Endothelial cell of umbilical vein (primary cell): ENCODE data around the gene PLA2G12B. TPM values are rescaled to one million over a fixed set of nuclear protein-coding genes. Genes with fewer than 3 reads are reported as not detected.
"Not testable (repeated sequence)": the region's sequence is repeated elsewhere in the genome, so short reads cannot be mapped to it uniquely, and the experiment has no call there.

ENCODE experiments used
- BruUV-seq: library from RNA; stranded (reverse); fragments of 400-500 nt; replicated peaks from 2 replicates; lab custom pipeline; 2021; lab: Mats Ljungman, UMichigan
- CTCF ChIA-PET: fragments of 300-600, 350-600 bp; sonication (Branson Sonifier 250); formaldehyde crosslinking; loops from one replicate; lab custom pipeline; 2021; ENCODE audit warnings: antibody characterized with exemption, inconsistent platforms; lab: Charles Lee
- POLR2A ChIA-PET: fragments of 300-600, 350-600 bp; sonication (Branson Sonifier 250); formaldehyde crosslinking; loops from one replicate; lab custom pipeline; 2021; ENCODE audit warnings: antibody characterized with exemption, inconsistent platforms; lab: Charles Lee
- DNase-seq: peaks from one replicate; pipeline ENCODE4 v3.0.0-alpha.2; 2011; ENCODE audit warnings: low read depth, low spot score
- FAIRE-seq: peaks from 2 replicates; lab custom pipeline; 2011; peaks lifted over from hg19 to GRCh38; lab: Jason Lieb, UNC
- H2AFZ ChIP-seq: 2 replicates; pipeline ENCODE4 v1.6.0; 2012; ENCODE audit warnings: low read depth, low read length, control low read depth, inconsistent platforms
- H3K27ac ChIP-seq: 2 replicates; pipeline ENCODE4 v1.5.1; 2011; ENCODE audit warnings: low read depth, mild to moderate bottlenecking, control low read depth, low read length, moderate library complexity; ENCODE audit not compliant: insufficient read depth
- H3K27me3 ChIP-seq, 2 experiments: 2 replicates each; pipeline versions ENCODE4 v1.6.0 to v1.6.1; 2011; ENCODE audit warnings: low read length in 2 of 2, mixed read lengths in 1 of 2; ENCODE audit not compliant: control insufficient read depth in 2 of 2, insufficient read depth in 2 of 2
- H3K36me3 ChIP-seq, 2 experiments: 2 replicates in 1 of 2; 3 replicates in 1 of 2; pipeline ENCODE4 v1.5.1; 2011; ENCODE audit warnings: low read length in 2 of 2, mild to moderate bottlenecking in 1 of 2, moderate library complexity in 1 of 2; ENCODE audit not compliant: control insufficient read depth in 2 of 2, insufficient read depth in 2 of 2; ENCODE audit errors: extremely low read depth in 1 of 2
- H3K4me1 ChIP-seq: 3 replicates; pipeline ENCODE4 v1.5.1; 2011; ENCODE audit warnings: mild to moderate bottlenecking, low read length; ENCODE audit not compliant: control insufficient read depth, insufficient read depth; ENCODE audit errors: extremely low read depth
- H3K4me2 ChIP-seq: 2 replicates; pipeline ENCODE4 v1.6.1; 2011; ENCODE audit warnings: low read length, control low read depth, mixed read lengths; ENCODE audit not compliant: insufficient read depth
- H3K4me3 ChIP-seq, 3 experiments: fragments of 200-600 bp in 1 of 3; sonication (generic), shearing (Covaris generic) in 1 of 3; replicated peaks in 1 of 3; 2 replicates each; pipeline ENCODE4 v1.5.1; 2011 to 2016; ENCODE audit warnings: control low read depth in 3 of 3, low read length in 3 of 3, mild to moderate bottlenecking in 2 of 3, inconsistent platforms in 1 of 3, low read depth in 1 of 3, moderate library complexity in 1 of 3; ENCODE audit not compliant: insufficient read depth in 1 of 3
- H3K79me2 ChIP-seq: 2 replicates; pipeline ENCODE4 v1.6.0; 2012; ENCODE audit warnings: low read length, inconsistent platforms; ENCODE audit not compliant: control insufficient read depth, insufficient read depth
- H3K9ac ChIP-seq: replicated peaks from 2 replicates; pipeline ENCODE3; 2011; ENCODE audit warnings: low read length, control low read depth; ENCODE audit not compliant: insufficient read depth; ENCODE audit errors: extremely low read depth
- H3K9me1 ChIP-seq: replicated peaks from 3 replicates; pipeline ENCODE4 v1.6.0; 2011; ENCODE audit warnings: mild to moderate bottlenecking, low read length; ENCODE audit not compliant: control insufficient read depth, insufficient read depth; ENCODE audit errors: extremely low read depth
- H3K9me3 ChIP-seq: replicated peaks from 2 replicates; pipeline ENCODE4 v1.5.1; 2012; ENCODE audit warnings: low read length, inconsistent platforms; ENCODE audit not compliant: control insufficient read depth, insufficient read depth
- H4K20me1 ChIP-seq: replicated peaks from 2 replicates; pipeline ENCODE3; 2011; ENCODE audit warnings: mild to moderate bottlenecking, low read length; ENCODE audit not compliant: control insufficient read depth, insufficient read depth; ENCODE audit errors: extremely low read depth
- CTCF ChIP-seq, 2 donors: IDR thresholded peaks; 1 replicate in 1 of 2; 2 replicates in 1 of 2; pipeline ENCODE4 v1.5.1; 2011; ENCODE audit warnings: low read length in 2 of 2, mild to moderate bottlenecking in 2 of 2, moderate library complexity in 2 of 2, control low read depth in 1 of 2, inconsistent platforms in 1 of 2, low read depth in 1 of 2; ENCODE audit not compliant: insufficient read depth in 1 of 2; ENCODE audit errors: extremely low read depth in 1 of 2
- EZH2 ChIP-seq: IDR thresholded peaks from 2 replicates; pipeline ENCODE4 v1.6.1; 2012; ENCODE audit warnings: borderline replicate concordance, low read depth, mild to moderate bottlenecking, moderate library complexity, low read length, inconsistent platforms; ENCODE audit not compliant: severe bottlenecking
- FOS ChIP-seq: IDR thresholded peaks from 2 replicates; pipeline ENCODE4 v1.6.1; 2011; ENCODE audit warnings: mild to moderate bottlenecking, low read length, moderate library complexity, borderline replicate concordance; ENCODE audit not compliant: insufficient read depth
- GATA2 ChIP-seq: IDR thresholded peaks from 2 replicates; pipeline ENCODE4 v1.7.0; 2011; ENCODE audit warnings: low read depth, mild to moderate bottlenecking, moderate library complexity, mixed read lengths, low read length; ENCODE audit not compliant: insufficient read length, insufficient read depth
- JUN ChIP-seq: IDR thresholded peaks from 2 replicates; pipeline ENCODE4 v1.6.1; 2011; ENCODE audit warnings: borderline replicate concordance, low read depth; ENCODE audit not compliant: insufficient read length, insufficient read depth
- MYC ChIP-seq: IDR thresholded peaks from one replicate; pipeline ENCODE4 v1.6.1; 2011; ENCODE audit warnings: mild to moderate bottlenecking, low read depth, low read length
- POLR2A ChIP-seq: IDR thresholded peaks from 2 replicates; pipeline ENCODE4 v1.6.1; 2012; ENCODE audit warnings: low read depth, mild to moderate bottlenecking, control low read depth, low read length
- POLR2AphosphoS5 ChIP-seq: IDR thresholded peaks from 2 replicates; pipeline ENCODE4 v1.6.1; 2012; ENCODE audit warnings: low read depth, mild to moderate bottlenecking, control low read depth, low read length, moderate library complexity; ENCODE audit not compliant: insufficient read depth
- dilution Hi-C: fragments of 300-500 bp; cut with MboI; formaldehyde crosslinking; loops from one replicate; pipeline ENCODE4 v1.15.0; 2019; ENCODE audit warnings: low sequenced_read_pairs; ENCODE audit not compliant: extremely low pct_ligation_motif_present
- intact Hi-C: fragments of 100-400 bp; cut with micrococcal nuclease; formaldehyde crosslinking; loops from one replicate; pipeline ENCODE4 v1.10.0; 2022
- polyA plus RNA-seq, 4 experiments: library from polyadenylated mRNA; depleted of rRNA in 3 of 4; stranded (reverse) in 3 of 4; unstranded in 1 of 4; fragments of >200 nt; gene quantifications; 2 replicates each; pipeline versions ENCODE4 v1.2.1 to v1.2.3, GENCODE V29; 2011 to 2012; ENCODE audit warnings: missing spikeins in 1 of 4
- total RNA-seq: library from RNA; stranded (reverse); gene quantifications from 2 replicates; pipeline ENCODE4 v1.2.3, GENCODE V29; 2021
- TF ChIP-seq, protein P1 (sequence below): IDR thresholded peaks from 2 replicates; pipeline ENCODE4 v1.6.1; 2011; ENCODE audit not compliant: insufficient read depth, insufficient read length

PLA2G12B gene
- total and polyA plus RNA-seq, 2 donors (not counting 3 experiments of a cell fraction or from before 2014, with no cell fraction given) = not detected

DNA sequence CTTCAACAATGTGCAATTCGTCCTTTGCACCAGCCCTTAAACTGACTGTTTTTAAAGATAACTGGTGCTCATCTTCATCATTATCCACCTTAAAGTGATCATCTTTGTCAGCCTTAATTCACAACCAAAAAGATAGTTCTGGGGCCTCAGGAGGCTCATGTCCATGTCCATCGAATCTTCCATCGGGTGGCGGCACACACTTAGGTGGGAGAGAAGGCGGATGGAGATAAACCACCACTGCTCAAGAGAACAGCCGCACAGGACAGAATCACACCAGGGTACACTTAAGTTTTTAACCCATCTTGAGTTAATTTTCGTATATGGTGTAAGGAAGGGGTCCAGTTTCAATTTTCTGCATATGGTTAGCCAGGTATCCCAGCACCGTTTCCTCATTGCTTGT lies 36.3 kb downstream of the PLA2G12B start:
- Histone ChIP-seq H3K79me2 (no peaks in the 10 kb centered on the region), H3K4me3 (no peak overlapping the region), H3K9me3 (no peaks in the 10 kb centered on the region), H3K36me3 (no peaks in the 10 kb centered on the region), H3K27me3 (peaks cover 3 to 6% of the 10 kb centered on the region in 2 experiments), H3K4me1 (no peaks in the 10 kb centered on the region), H3K9me1 (no peaks in the 10 kb centered on the region), H3K27ac (no peak overlapping the region), H3K9ac (no peak overlapping the region), H4K20me1 (no peaks in the 10 kb centered on the region), H2AFZ (no peak overlapping the region), H3K4me2 (no peak overlapping the region)
- CTCF ChIA-PET = no interaction called here
- no peak for FAIRE-seq
- dilution Hi-C loops = no loop called here
- BruUV-seq = no TSS peak
- POLR2A ChIA-PET = no interaction called here
- DNase-seq = no peak
- TF ChIP-seq GATA2 = no peak
- TF ChIP-seq MYC = no peak
- TF ChIP-seq JUN = no peak
- no peak for TF ChIP-seq POLR2A
- TF ChIP-seq POLR2AphosphoS5 = no peak
- TF ChIP-seq, protein P1, sequence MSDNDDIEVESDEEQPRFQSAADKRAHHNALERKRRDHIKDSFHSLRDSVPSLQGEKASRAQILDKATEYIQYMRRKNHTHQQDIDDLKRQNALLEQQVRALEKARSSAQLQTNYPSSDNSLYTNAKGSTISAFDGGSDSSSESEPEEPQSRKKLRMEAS = no peak
- TF ChIP-seq EZH2 = no peak
- TF ChIP-seq CTCF (IDR thresholded peaks at IDR 0.05; ENCODE audit: extremely low read depth in 1 of 2, insufficient read depth in 1 of 2, low read depth in 1 of 2, low read length in 2 of 2) = no peak
- TF ChIP-seq FOS = no peak
- intact Hi-C loops = no loop called here

DNA sequence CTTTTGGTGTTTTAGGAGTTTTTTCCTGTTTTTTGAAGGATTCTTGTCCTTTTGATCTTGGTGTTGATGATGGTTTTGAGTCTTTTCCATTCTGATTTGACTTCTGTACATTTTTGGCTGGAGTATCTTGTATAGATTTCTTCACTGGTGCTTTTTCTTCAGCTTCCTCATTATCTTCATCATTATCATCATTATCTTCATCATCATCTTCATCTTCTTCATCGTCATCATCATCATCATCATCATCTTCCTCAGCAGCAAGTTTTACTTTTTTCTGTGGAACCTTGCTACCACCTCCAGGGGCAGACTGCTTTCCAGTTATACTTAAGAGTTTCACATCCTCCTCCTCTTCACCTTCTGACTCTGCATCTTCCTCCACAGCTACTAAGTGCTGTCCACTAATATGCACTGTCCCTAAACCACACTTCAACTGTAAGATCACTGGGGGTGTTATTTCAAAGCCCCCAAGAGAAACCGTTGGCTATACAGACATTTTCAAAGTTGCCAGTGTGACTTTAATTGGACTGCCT lies 36.7 kb downstream of the PLA2G12B start:
- H3K4me1 ChIP-seq, H3K79me2 ChIP-seq, FAIRE-seq, H3K9me3 ChIP-seq, H3K9ac ChIP-seq, H3K4me3 ChIP-seq, H4K20me1 ChIP-seq, intact Hi-C loops, H3K27me3 ChIP-seq, DNase-seq, H3K27ac ChIP-seq, dilution Hi-C loops, H3K4me2 ChIP-seq, POLR2A ChIA-PET, H2AFZ ChIP-seq, BruUV-seq, H3K36me3 ChIP-seq, H3K9me1 ChIP-seq, CTCF ChIA-PET: not testable (repeated sequence)

DNA sequence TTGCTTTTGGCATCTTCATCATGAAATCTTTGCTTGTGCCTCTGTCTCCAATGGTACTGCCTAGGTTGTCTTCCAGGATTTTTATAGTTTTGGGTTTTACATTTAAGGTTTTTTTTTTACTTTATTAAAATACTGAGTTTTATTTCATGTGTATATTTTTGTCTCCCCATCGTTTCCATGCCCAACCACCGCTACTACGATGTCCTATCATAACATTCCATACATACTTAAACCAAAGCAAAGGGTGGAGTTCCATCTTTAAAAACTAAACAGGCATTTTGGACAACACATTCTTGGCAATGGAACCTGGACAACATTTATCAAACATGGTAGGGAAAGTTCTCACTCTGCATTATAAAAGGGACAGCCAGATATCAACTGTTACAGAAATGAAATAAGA lies 37.4 kb downstream of the PLA2G12B start:
- intact Hi-C loops, H3K27me3 ChIP-seq, H3K4me3 ChIP-seq, BruUV-seq, H3K4me1 ChIP-seq, H3K9me3 ChIP-seq, H3K79me2 ChIP-seq, H3K4me2 ChIP-seq, dilution Hi-C loops, H3K36me3 ChIP-seq, H2AFZ ChIP-seq, H3K9me1 ChIP-seq, H4K20me1 ChIP-seq, POLR2A ChIA-PET, H3K9ac ChIP-seq, FAIRE-seq, CTCF ChIA-PET, H3K27ac ChIP-seq, DNase-seq: not testable (repeated sequence)
